ENCODE results near the gene TRIM33. TPM values are rescaled to one million over a fixed set of nuclear protein-coding genes. Genes with fewer than 3 reads are reported as not detected.

Gene TRIM33
- total and polyA plus RNA-seq, 2 of the 8 experiments (the other 6 are each of a cell fraction or from before 2014, with no cell fraction given): 17.1 to 52.3 TPM

- peaks cover 0 to 58% of the 10 kb centered on the region in 2 experiments; a peak in 3 of 4 replicates for H3K79me2 ChIP-seq (ENCODE audit: control insufficient read depth in 1 of 2, insufficient read depth in 2 of 2, low read length in 2 of 2)
These were observed 48.7 kb downstream of the TRIM33 start for GRCh38 chr1:114462341-114462740.

More at GRCh38 chr1:114462341-114462740, 48.7 kb downstream of the TRIM33 start:
- DNase-seq (ENCODE audit: low read depth in 1 of 2, low spot score in 2 of 2) (no peak), FAIRE-seq (no peak)
- H4K5ac ChIP-seq (ENCODE audit: insufficient read length, low read depth, low read length): no peak overlapping the region
- no peak overlapping the region for H3K9ac ChIP-seq (replicated peaks in 1 of 4; ENCODE audit: extremely low read depth in 1 of 4, low read depth in 3 of 4, low read length in 3 of 4)
- H3K56ac ChIP-seq (replicated peaks; ENCODE audit: insufficient read length, low read depth, low read length): no peak overlapping the region
- H3K79me1 ChIP-seq (ENCODE audit: low read depth, low read length): peaks cover 6% of the 10 kb centered on the region; the same call in 1 of the 2 replicates
- no peak overlapping the region for H2BK15ac ChIP-seq (ENCODE audit: low read length)
- peaks cover 0 to 8% (median 1%) of the 10 kb centered on the region in 4 experiments; a peak in 4 of 8 replicates for H3K36me3 ChIP-seq (ENCODE audit: control insufficient read depth in 2 of 4, insufficient read depth in 4 of 4, low read length in 3 of 4)
- H2BK5ac ChIP-seq (ENCODE audit: low read depth, low read length): no peak overlapping the region
- no peak overlapping the region for H2BK120ac ChIP-seq (replicated peaks; ENCODE audit: low read depth, low read length)
- H2BK20ac ChIP-seq (ENCODE audit: low read length): no peak overlapping the region
- 82% methylated on average over 1 of the region's 1 CpG; no CpG with 5 or more reads in 1 of the 2 experiments for WGBS, 2 experiments (ENCODE audit: extremely low coverage in 1 of 2, insufficient coverage in 1 of 2, insufficient read length in 1 of 2, insufficient replicate concordance in 2 of 2, low coverage in 1 of 2, low lambda C conversion rate in 2 of 2, missing lambda C conversion rate in 1 of 2)
- no peak overlapping the region for H4K8ac ChIP-seq (ENCODE audit: extremely low read depth, insufficient read depth, low read length)
- H3K23ac ChIP-seq (ENCODE audit: insufficient read length): no peak overlapping the region
- H3K4me1 ChIP-seq (replicated peaks in 1 of 4; ENCODE audit: control insufficient read depth in 3 of 4, insufficient read depth in 4 of 4, low read length in 3 of 4): peaks cover 0 to 8% (median 1%) of the 10 kb centered on the region in 4 experiments; a peak in 2 of 7 replicates
- TF ChIP-seq SUZ12 (IDR thresholded peaks at IDR 0.05; ENCODE audit: low read length): no peak
- no peak overlapping the region for H3K14ac ChIP-seq (ENCODE audit: insufficient read length)
- H3K4me3 ChIP-seq (ENCODE audit: extremely low read depth in 1 of 4, insufficient read depth in 2 of 4, low read depth in 3 of 4, low read length in 4 of 4): no peak overlapping the region
- no peaks in the 10 kb centered on the region for H3K23me2 ChIP-seq (ENCODE audit: low read depth, low read length)
- H2BK12ac ChIP-seq (ENCODE audit: low read depth, low read length): no peak overlapping the region
- no peak overlapping the region for H3K4ac ChIP-seq (replicated peaks; ENCODE audit: insufficient read length, low read depth, low read length)
- H2AK5ac ChIP-seq (ENCODE audit: low read depth, low read length): no peak overlapping the region
- no peak overlapping the region for H2AFZ ChIP-seq (ENCODE audit: low read length)
- no peak overlapping the region for H3K4me2 ChIP-seq (ENCODE audit: insufficient read depth in 1 of 2, low read depth in 2 of 2, low read length in 2 of 2)
- H3K27ac ChIP-seq (ENCODE audit: low read depth, low read length): no peak overlapping the region
- no peaks in the 10 kb centered on the region for H3K9me3 ChIP-seq (ENCODE audit: insufficient read depth in 2 of 2, low read depth in 1 of 2, low read length in 1 of 2)
- H3K18ac ChIP-seq (ENCODE audit: extremely low read depth, low read length): no peak overlapping the region
- ChIA-PET CTCF (ENCODE audit: partially characterized antibody) (interaction anchor here (0.6 kb wide), 2 partner anchors 33 to 806 kb away, joined by 3 read pairs; no protein-coding TSS in a partner anchor), POLR2A (ENCODE audit: partially characterized antibody) (interaction anchor here (1.5 kb wide), 1 partner anchor 11 kb away, joined by 4 read pairs; no protein-coding TSS in a partner anchor)
- no peak overlapping the region for H4K91ac ChIP-seq (replicated peaks; ENCODE audit: insufficient read length, low read length)
- H3K27me3 ChIP-seq (replicated peaks in 1 of 4; ENCODE audit: control insufficient read depth in 3 of 4, extremely low read depth in 1 of 4, insufficient read depth in 3 of 4, low read length in 3 of 4): no peaks in the 10 kb centered on the region
- H4K20me1 ChIP-seq (replicated peaks in 1 of 2; ENCODE audit: control insufficient read depth in 1 of 2, insufficient read depth in 2 of 2, low read length in 2 of 2): peaks cover 4 to 7% of the 10 kb centered on the region in 2 experiments
